ENCODE results near the gene RFPL4AL1.
A peak's percentile ranks its signal among the peaks of the same experiment; 100 is the strongest.
"Not testable (repeated sequence)": the region's sequence is repeated elsewhere in the genome, so short reads cannot be mapped to it uniquely, and the experiment has no call there.

The RFPL4AL1 gene

GRCh38 chr19:55768818-55769217, at the start of gene RFPL4AL1:
Gene RFPL4AL1, plus strand, starts transcription at chr19:55769118. Its CDS starts 2,687 bp downstream, at chr19:55771805.
- not testable (repeated sequence) for DNase-seq

GRCh38 chr19:55720214-55720746, 48.6 kb upstream of the RFPL4AL1 start:
- no peak for DNase-seq

DNA sequence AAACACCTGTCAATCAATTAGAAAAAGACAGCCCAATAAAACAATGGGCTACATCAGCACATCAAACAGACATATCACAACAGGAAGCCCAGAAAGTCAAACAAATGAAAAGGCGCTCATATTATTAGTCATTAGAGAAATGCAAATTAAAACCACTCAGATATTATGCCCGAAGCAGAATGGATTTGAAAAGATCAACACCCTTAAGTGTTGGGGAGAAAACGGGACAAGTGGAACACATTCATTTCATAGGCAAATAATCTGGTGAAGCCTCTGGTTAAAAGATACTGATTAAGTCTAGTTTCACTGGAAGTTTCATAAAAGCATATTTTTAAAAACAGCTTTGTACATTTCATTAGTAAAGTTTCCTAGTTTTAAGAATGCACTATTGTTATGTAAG, 48.1 kb upstream of the RFPL4AL1 start:
- DNase-seq: no peak

DNA sequence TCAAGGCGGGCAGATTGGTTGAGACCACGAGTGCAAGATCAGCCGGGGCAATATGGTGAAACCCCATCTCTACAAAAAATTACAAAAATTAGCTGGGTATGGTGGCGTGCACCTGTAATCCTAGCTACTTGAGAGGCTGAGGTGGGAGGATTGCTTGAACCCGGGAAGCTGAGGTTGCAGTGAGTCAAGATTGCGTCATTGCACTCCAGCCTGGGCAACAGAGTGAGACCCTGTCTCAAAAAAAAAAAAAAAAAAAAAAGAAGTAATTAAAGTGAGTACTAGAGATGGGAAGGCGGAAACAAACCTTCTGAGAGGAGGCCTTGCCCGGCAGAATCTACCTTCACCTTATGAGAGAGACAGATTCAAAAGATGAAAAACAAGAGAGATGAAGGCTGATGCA, 45.4 kb upstream of the RFPL4AL1 start:
- no peak for DNase-seq

GRCh38 chr19:55730378-55730777, 38.5 kb upstream of the RFPL4AL1 start:
- not testable (repeated sequence) for DNase-seq

DNA sequence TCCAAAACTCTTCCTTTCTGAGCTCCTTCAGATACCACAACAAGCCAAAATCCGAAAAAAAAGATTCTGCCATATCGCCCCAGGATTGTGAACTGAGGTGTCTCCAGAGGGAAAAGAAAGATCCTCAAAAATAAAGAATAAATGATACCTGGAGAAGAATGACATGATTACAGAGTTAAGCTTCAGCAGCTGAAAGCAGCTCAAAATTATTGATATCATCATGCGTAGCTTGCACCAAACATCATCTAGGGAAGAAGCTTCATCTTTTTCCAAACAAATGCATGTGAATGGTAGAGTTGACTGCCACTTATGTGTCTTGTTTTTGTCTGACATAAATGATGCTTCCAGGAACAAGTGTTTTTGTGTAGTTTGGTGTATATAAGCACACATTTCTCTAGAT, 30.6 kb upstream of the RFPL4AL1 start, which contains the start of gene NLRP9:
Gene NLRP9, minus strand, starts transcription at position 101 of the 400 bp plus-strand sequence. Its CDS starts 28 bp downstream, at position 73.
- DNase-seq: no peak

DNA sequence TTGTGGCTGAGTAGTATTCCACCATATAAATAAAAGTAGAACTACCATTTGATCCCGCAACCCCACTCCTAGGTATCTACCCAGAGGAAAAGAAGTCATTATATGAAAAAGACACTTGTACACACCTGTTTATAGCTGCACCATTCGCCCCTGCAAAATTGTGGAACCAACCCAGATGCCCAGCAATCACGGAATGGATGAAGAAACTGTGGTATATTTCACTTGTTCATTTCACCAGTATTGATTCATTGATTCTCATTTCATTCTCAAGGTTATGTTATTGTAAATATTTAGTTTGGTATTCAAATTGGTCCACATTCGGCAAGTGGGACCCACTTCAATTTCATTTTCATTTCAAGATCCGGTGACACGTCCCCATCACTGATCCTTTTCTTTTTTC, 18.2 kb upstream of the RFPL4AL1 start:
- no peak for DNase-seq

DNA sequence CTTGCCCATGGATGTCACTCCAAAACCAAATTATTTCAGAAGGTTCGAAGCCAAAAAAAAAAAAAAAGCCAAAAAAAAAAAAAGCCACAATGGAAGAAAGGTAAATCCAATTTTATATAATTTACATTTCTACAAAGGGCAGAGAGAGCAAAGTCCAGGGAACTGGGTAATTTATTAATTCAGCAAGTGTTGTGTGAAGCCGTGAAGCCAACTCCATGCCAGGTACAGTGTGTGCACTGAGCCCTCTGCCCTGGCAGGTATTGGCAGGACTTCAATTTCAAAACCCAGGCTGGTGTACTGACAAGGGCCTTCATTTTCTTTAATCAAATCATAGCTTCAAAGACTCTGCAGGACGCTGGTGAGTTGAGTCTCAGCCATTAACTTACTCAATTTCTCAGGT, 15.5 kb upstream of the RFPL4AL1 start:
- no peak for DNase-seq

- DNase-seq: not testable (repeated sequence)
Measured at GRCh38 chr19:55756808-55757207, 12.1 kb upstream of the RFPL4AL1 start.

GRCh38 chr19:55758797-55759196, 10.1 kb upstream of the RFPL4AL1 start, which contains the start of gene RFPL4A:
Gene RFPL4A, plus strand, starts transcription at chr19:55759097. Its CDS starts 2,704 bp downstream, at chr19:55761801.
- DNase-seq: not testable (repeated sequence)

DNA sequence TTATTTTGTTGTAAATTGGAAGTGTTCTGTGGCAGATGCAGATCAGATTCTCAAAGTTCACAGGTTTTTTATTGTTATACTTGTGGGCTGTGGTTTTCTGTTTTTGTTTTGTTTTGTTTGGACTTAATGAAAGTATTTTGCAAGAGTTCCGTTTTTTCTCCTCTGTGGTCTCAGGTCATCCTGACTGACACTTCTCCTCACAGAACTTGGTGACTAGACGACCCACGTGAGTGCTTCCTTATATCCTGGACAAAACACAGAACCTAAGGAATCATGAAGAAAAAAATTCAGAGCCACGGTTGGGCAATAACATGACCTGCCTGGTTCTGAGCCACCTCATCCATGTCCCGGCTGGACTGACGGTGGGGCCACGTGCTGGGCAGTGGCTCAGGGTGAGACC, 2.5 kb upstream of the RFPL4AL1 start:
- DNase-seq: no peak

DNA sequence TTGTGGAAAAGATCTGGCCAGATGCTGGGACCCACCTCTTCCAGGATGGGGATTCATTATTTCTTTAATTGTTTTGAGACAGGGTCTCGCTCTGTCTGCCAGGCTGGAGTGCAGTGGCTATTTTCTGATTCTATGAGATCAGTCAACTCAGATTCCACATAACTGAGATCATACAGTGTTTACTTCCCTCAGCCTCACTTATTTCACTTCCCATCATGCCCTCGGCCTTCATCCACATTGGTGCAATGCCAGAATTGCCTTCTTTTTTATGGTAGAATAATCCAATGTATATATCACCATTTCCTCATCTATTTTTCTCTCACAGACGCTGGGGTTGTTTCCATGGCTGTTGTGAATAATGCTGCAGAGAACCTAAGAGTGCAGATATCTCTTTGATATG, 714 bp downstream of the RFPL4AL1 start:
- DNase-seq: not testable (repeated sequence)

GRCh38 chr19:55777528-55777927, 8.6 kb downstream of the RFPL4AL1 start:
- DNase-seq: no peak

DNA sequence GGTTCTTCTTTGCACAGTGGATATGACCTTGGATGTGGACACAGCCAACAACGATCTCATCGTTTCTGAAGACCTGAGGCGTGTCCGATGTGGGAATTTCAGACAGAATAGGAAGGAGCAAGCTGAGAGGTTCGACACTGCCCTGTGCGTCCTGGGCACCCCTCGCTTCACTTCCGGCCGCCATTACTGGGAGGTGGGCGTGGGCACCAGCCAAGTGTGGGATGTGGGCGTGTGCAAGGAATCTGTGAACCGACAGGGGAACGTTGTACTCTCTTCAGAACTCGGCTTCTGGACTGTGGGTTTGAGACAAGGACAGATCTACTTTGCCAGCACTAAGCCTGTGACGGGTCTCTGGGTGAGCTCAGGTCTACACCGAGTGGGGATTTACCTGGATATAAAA, 9.4 kb downstream of the RFPL4AL1 start:
- DNase-seq: no peak

- no peak for DNase-seq
Measured at GRCh38 chr19:55781112-55781511, 12.2 kb downstream of the RFPL4AL1 start.

GRCh38 chr19:55795021-55795420, 26.1 kb downstream of the RFPL4AL1 start:
- no peak for DNase-seq

GRCh38 chr19:55801416-55801815, 32.5 kb downstream of the RFPL4AL1 start:
- no peak for DNase-seq

DNA sequence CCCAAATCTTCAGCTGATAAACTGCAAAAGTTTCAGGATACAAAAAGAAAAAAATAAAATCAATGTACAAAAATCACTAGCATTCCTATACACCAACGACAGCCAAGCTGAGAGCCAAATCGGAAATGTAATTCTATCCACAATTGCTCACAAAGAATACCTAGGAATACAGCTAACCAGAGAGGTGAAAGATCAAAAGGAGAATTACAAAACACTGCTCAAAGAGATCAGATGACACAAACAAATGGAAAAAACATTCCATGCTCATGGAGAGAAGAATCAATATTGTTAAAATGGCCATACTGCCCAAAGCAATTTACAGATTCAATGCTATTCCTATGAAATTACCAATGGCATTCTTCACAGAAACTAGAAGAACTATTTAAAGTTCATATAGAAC, 33.4 kb downstream of the RFPL4AL1 start:
- DNase-seq: no peak

DNA sequence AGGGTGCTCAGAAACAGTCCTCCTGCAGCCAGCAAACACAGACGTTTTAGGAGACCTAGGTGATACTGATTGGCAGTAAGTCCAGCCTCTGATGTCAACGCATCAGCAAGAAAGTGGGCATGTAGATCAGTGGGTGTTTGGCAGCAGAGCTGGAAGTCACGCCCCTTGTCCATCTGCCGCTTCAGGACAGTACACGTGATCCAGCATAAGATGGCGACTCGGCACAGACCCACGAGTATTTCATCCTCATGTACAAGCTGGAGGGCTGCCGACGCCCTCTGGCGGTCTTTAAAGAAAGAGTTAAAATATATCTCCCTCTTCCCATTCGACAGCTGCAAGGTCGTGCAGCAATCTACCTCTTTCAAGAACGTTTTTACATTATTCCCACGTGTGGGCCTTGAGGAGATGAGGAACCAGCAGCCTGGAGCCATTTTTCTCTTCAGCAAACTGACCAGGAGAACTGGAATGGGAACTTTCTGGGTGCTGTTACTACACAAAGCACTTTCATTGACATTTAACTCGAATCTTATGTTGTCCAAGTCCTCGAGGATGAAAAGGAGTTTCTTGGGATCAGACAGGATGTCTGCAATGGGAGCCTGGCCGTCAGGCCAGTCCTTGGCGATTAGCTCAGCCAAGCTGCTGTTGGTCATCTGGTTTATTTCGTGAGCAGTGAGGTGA, 40.6 kb downstream of the RFPL4AL1 start:
- DNase-seq: peak; percentile 4

DNA sequence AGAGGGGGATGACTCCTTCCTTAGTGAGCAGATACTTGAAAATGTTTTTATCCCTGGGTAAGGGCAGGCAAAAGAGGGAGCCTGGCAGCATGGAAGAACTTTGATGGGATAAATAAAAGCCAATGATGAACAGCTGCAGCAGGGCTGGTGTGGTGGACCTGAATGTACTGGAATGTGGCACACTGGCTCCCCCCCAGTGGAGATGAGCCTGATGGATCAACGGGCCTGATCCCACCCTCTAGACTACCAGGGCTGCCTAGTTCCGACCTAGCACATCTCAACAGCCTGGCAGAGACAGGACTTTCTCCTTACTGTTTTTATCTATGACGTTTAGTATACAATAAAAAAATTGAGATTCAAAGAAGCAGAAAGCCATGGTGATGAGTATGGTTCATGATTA, 42.4 kb downstream of the RFPL4AL1 start:
- DNase-seq: no peak

DNA sequence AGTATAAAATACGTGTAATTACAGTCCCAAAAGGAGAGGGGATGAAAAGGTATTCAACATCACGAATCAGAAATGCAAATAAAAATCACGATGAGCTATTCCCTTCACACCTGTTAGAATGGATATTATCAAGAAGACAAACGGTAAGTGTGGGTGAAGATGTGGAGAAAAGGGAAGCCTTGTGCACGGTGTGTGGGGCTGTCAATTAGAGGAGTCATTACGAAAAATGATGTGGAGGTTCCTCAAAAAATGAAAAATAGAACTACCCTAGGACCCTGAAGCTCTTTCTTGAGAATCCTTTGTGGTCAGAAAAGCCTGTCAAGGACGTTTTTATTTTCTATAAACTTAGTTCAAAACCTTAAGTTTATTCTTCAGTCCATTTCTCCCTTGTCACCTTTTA, 43.5 kb downstream of the RFPL4AL1 start:
- DNase-seq: no peak

- no peak for DNase-seq
Measured at GRCh38 chr19:55813906-55814305, 45.0 kb downstream of the RFPL4AL1 start.

GRCh38 chr19:55820037-55820436, 51.1 kb downstream of the RFPL4AL1 start:
- no peak for DNase-seq

Measured in activated naive CD4-positive, alpha-beta T cell treated with Interleukin-2 at 50 U/mL for 16 hours (primary cell).